Stomach smooth muscle (tissue), 2 donors: ENCODE results near the gene CAPN2.

ENCODE experiments used
- H3K27ac ChIP-seq: one replicate; pipeline ENCODE4 v1.7.0; 2013; ENCODE audit warnings: mild to moderate bottlenecking, low read length, inconsistent platforms
- H3K27me3 ChIP-seq, 2 donors: one replicate each; pipeline ENCODE4 v1.7.0; 2013; ENCODE audit warnings: low read length in 2 of 2; ENCODE audit not compliant: insufficient read depth in 2 of 2, control insufficient read depth in 1 of 2
- H3K36me3 ChIP-seq, 2 donors: one replicate each; pipeline ENCODE4 v1.7.0; 2013; ENCODE audit warnings: low read length in 2 of 2; ENCODE audit not compliant: control insufficient read depth in 2 of 2, insufficient read depth in 2 of 2
- H3K4me1 ChIP-seq: one replicate; pipeline ENCODE4 v1.7.0; 2013; ENCODE audit warnings: low read length; ENCODE audit not compliant: control insufficient read depth, insufficient read depth
- H3K4me3 ChIP-seq, 2 donors: one replicate each; pipeline ENCODE4 v1.7.0; 2013; ENCODE audit warnings: low read length in 2 of 2
- H3K9ac ChIP-seq, 2 donors: one replicate each; pipeline ENCODE4 v1.7.0; 2013; ENCODE audit warnings: low read length in 2 of 2, mild to moderate bottlenecking in 1 of 2
- H3K9me3 ChIP-seq, 2 donors: one replicate each; pipeline ENCODE4 v1.7.0; 2013; ENCODE audit warnings: low read length in 2 of 2; ENCODE audit not compliant: control insufficient read depth in 2 of 2
- donor health status: healthy.
- donor health status: Pancreatic carcinoma.

Gene CAPN2

GRCh38 chr1:223742856-223743517 is 30.6 kb downstream of the CAPN2 start:
- Histone ChIP-seq H3K27me3 (no peaks in the 10 kb centered on the region), H3K9ac (no peak overlapping the region), H3K4me3 (no peak overlapping the region), H3K36me3 (peaks cover 17 to 24% of the 10 kb centered on the region in 2 donors), H3K9me3 (no peaks in the 10 kb centered on the region), H3K27ac (no peak overlapping the region), H3K4me1 (peaks cover 26% of the 10 kb centered on the region)

- Histone ChIP-seq H3K4me3 (no peak overlapping the region), H3K9ac (no peak overlapping the region), H3K27ac (no peak overlapping the region), H3K27me3 (no peaks in the 10 kb centered on the region), H3K9me3 (no peaks in the 10 kb centered on the region), H3K4me1 (peaks cover 18% of the 10 kb centered on the region), H3K36me3 (peaks cover 21 to 34% of the 10 kb centered on the region in 2 donors)
These were observed 33.4 kb downstream of the CAPN2 start for GRCh38 chr1:223745731-223746130.

- H3K4me1 ChIP-seq = peaks cover 18% of the 10 kb centered on the region
- H3K4me3 ChIP-seq = peak overlapping the region in 1 of 2 donors; percentile 77
- peak overlapping the region in 1 of 2 donors; percentile 51 for H3K9ac ChIP-seq
- H3K27ac ChIP-seq = peak overlapping the region; percentile 64
- no peaks in the 10 kb centered on the region for H3K9me3 ChIP-seq
- H3K36me3 ChIP-seq = peaks cover 42 to 54% of the 10 kb centered on the region in 2 donors
- H3K27me3 ChIP-seq = no peaks in the 10 kb centered on the region
These were observed 35.5 kb downstream of the CAPN2 start for GRCh38 chr1:223747838-223748335.

- Histone ChIP-seq H3K4me1 (peaks cover 18% of the 10 kb centered on the region), H3K27ac (peak overlapping the region; percentile 64), H3K9me3 (no peaks in the 10 kb centered on the region), H3K9ac (peak overlapping the region in 1 of 2 donors; percentile 51), H3K27me3 (no peaks in the 10 kb centered on the region), H3K36me3 (peaks cover 47 to 57% of the 10 kb centered on the region in 2 donors), H3K4me3 (peak overlapping the region; percentile 77 to 80)
These were observed 36.0 kb downstream of the CAPN2 start for GRCh38 chr1:223748405-223748772.

GRCh38 chr1:223748773-223749733 is 36.7 kb downstream of the CAPN2 start:
- Histone ChIP-seq H3K36me3 (peaks cover 52 to 56% of the 10 kb centered on the region in 2 donors), H3K9me3 (no peaks in the 10 kb centered on the region), H3K4me3 (peak overlapping the region; percentile 77 to 80), H3K4me1 (peaks cover 18% of the 10 kb centered on the region), H3K27me3 (no peaks in the 10 kb centered on the region), H3K27ac (peak overlapping the region; percentile 64), H3K9ac (peak overlapping the region; percentile 47 to 56)

- Histone ChIP-seq H3K27ac (no peak overlapping the region), H3K27me3 (no peaks in the 10 kb centered on the region), H3K9ac (peak overlapping the region in 1 of 2 donors; percentile 29), H3K4me3 (no peak overlapping the region), H3K4me1 (peaks cover 16% of the 10 kb centered on the region), H3K36me3 (peaks cover 57 to 62% of the 10 kb centered on the region in 2 donors), H3K9me3 (no peaks in the 10 kb centered on the region)
These were observed 38.6 kb downstream of the CAPN2 start for GRCh38 chr1:223750730-223751570.

- Histone ChIP-seq H3K4me3 (no peak overlapping the region), H3K36me3 (peaks cover 57 to 66% of the 10 kb centered on the region in 2 donors)
These were observed 39.4 kb downstream of the CAPN2 start for GRCh38 chr1:223751696-223752095.

GRCh38 chr1:223752721-223753515 is 40.6 kb downstream of the CAPN2 start:
- H3K27me3 ChIP-seq = no peaks in the 10 kb centered on the region
- no peaks in the 10 kb centered on the region for H3K9me3 ChIP-seq
- H3K27ac ChIP-seq = no peak overlapping the region
- peaks cover 11% of the 10 kb centered on the region for H3K4me1 ChIP-seq
- no peak overlapping the region for H3K4me3 ChIP-seq
- no peak overlapping the region for H3K9ac ChIP-seq
- H3K36me3 ChIP-seq = peaks cover 50 to 59% of the 10 kb centered on the region in 2 donors

More at GRCh38 chr1:223751696-223752095, 39.4 kb downstream of the CAPN2 start:
- no peak overlapping the region for H3K27ac ChIP-seq
- H3K9me3 ChIP-seq = no peaks in the 10 kb centered on the region
- H3K4me1 ChIP-seq = peaks cover 16% of the 10 kb centered on the region
- H3K9ac ChIP-seq = peak overlapping the region in 1 of 2 donors; percentile 29
- H3K27me3 ChIP-seq = no peaks in the 10 kb centered on the region

GRCh38 chr1:223754681-223755431 is 42.5 kb downstream of the CAPN2 start:
- Histone ChIP-seq H3K9ac (no peak overlapping the region), H3K4me3 (no peak overlapping the region), H3K36me3 (peaks cover 67 to 72% of the 10 kb centered on the region in 2 donors), H3K9me3 (no peaks in the 10 kb centered on the region), H3K27ac (no peak overlapping the region), H3K27me3 (no peaks in the 10 kb centered on the region), H3K4me1 (no peaks in the 10 kb centered on the region)
